NCI-H187 (cell line): Measurements from ENCODE around the gene PYURF.

ENCODE experiments used
- DNase-seq, 2 experiments: peaks; one replicate each; lab custom pipeline; 2025; lab: John Stamatoyannopoulos, UW

Gene PYURF

DNA sequence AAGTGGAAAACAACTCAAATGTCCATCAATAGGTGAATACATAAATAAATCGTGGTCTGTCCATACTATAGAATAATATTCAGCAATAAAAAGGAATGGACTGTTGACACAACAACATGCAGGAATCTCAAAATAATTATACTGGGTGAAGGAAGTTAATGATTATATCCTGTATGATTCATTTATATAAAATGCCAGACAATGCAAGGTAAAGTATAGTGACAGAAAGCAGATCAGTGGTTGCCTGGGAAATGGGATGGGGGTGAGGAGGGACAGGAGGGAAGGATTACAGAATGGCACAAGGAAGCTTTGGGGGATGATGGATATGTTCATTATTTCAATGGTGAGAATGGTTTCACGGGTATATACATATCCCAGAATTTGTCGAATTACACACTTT, 12.3 kb downstream of the PYURF start:
- DNase-seq: no peak

DNA sequence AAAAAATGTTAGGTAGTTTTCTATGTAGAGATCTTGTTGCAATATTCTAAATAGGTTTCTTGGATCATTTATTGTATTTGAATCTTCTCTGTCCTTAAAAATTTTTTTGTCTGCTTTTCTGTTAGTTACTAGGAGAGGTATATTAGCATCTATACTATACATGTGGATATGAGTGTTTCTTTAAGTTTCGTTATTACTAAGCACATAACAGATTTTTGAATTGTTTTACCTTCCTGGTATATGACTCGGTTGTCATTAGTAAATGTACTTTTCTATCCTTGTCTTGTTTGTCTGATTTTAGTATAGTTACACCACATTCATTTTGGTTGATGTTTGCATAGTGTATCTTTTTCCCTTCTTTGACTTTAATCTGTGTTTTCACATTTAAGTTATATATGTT, 20.2 kb downstream of the PYURF start:
- no peak for DNase-seq

DNA sequence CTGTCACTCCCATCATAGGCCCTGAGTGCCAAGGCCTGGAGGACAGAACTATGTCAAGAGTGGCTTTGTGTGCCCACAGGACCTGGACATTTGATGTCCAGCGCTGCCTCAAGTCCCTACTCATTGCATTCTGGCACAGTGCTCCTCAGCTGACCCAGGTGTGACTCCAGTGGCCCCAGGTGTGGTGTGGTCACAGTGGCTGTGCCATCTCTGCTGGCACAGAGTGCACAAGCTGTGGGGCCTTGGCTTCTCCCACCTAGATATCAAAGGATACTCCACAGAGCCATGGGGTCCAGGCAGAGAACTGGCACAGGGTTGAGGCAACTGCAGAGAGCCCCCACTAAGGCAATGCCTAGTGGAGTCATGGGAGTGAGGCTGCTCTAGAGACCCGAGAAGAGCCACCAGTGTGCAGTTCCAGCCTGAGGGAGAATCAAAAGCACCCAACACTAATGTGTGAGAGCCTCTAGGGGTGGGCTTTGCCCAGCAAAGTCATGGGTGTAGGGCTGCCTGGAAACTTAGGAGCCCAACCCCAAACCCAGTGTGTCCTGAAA, 25.6 kb downstream of the PYURF start:
- DNase-seq: no peak

DNA sequence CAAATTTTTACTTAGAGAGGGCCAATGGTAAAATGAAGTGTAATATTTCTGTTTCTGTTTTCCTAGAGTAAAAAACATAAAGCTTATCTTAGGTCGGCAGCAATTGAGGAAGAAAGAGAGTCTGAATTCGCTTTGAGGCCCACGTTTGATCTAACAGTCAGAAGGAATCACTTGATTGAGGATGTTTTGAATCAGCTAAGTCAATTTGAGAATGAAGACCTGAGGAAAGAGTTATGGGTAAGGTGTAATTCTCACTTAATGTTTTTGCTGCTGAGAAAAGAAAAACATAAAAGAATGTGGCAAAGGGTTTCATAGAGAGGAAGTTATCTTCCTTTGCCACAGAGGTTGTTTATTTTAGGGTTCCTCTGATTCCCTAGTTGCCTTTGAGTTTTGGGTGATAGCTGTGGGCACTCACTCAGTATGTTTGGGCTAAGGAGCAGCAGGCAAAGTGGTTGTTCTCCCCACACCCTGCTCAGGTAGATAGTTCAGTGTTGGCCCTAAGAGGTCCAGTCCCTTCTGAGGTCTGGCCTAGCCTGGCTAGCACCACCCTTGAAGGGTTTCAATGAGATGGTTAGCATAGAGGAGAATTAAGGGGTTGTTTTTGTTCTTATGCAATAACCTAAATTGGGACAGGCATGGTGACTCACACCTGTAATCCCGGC, 34.3 kb downstream of the PYURF start:
- DNase-seq: no peak

DNA sequence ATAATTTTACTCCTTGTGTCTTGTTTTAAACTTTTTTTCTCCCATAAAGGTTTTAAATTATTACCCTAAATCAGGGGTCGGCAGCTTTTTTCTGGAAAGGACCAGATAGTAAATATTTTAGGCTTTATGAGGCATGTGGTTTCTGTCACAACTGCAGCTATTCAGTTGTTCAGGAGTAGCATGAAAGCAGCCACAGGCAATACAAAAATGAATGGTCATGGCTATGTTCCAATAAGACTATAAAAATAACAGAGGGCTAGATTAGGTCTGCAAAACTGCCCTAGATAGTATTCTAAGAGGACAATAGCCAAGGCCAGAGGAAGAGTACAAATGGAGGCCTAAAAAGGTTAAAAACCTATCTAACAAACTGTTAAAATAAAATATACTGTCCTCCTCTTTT, 42.0 kb downstream of the PYURF start:
- DNase-seq: no peak

DNA sequence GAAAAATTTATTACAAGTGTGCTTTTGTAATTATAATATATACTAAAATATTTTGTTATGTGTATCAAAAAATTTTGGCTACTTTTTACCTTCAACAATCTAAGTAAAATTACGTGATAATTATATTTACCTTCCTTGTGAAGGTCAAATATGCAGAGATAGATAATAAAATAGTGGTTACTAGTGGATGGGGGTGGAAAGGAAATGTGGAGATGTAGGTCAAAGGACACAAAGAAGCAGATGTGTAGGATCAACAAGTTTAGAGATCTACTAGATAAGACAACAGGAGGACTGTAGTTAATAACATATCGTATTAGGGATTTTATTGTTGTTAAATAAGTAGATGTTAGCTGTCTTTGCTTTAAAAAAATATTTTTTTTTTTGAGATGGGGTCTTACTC, 45.3 kb downstream of the PYURF start:
- DNase-seq: no peak

DNA sequence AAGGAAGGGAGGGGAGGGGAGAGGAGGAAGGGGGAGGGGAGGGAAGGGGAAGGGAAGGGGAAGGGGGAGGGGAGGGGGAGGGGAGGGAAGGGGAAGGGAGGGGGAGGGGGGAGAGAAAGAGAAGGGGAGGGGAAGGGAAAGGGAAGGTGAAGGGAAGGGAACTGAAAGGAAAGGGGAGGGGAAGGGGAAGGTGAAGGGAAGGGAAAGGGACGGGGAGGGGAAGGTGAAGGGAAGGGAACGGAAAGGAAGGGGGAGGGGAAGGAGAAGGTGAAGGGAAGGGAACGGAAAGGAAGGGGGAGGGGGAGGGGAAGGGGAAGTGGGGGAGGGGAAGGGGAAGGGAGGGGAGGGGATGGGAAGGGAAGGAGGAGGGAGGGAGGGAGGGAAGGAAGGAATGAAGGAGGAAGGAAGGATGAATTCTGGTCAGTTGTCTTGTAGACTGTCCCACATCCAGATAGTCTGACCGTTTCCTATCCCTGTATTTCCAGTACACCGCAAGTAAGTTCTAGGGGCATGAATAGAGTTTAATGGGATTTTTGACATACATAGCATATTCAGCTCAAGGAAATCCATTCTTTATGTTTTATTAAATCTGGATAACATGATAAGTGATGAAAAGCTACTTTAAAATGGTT, 46.2 kb downstream of the PYURF start:
- DNase-seq: no peak
